HepG2 (cell line): ENCODE results near the gene ZNF79. TPM values are rescaled to one million over a fixed set of nuclear protein-coding genes. Genes with fewer than 3 reads are reported as not detected.

ENCODE experiments used
- ATAC-seq: fragments of 200-7000 bp; cut with Tn5 transposase; 3 replicates; pipeline ENCODE4 v1.9.1; 2020; ENCODE audit warnings: mild to moderate bottlenecking, moderate library complexity
- BruUV-seq: library from RNA; stranded (reverse); fragments of 400-500 nt; replicated peaks from 2 replicates; lab custom pipeline; 2021; lab: Mats Ljungman, UMichigan
- CTCF ChIA-PET: fragments of 300-600 bp; formaldehyde crosslinking; extraction: SDS; loops from one replicate; lab custom pipeline; 2021; ENCODE audit warnings: low total read pairs, inconsistent platforms, low intra/inter-chr PET ratio; lab: Yijun Ruan, JAX
- POLR2A ChIA-PET: fragments of 350-600 bp; sonication (Branson Sonifier 250); formaldehyde crosslinking; loops from one replicate; lab custom pipeline; 2020; ENCODE audit warnings: antibody characterized with exemption, inconsistent platforms; lab: Yijun Ruan, JAX
- DNase-seq: peaks from one replicate; pipeline ENCODE4 v3.0.0-alpha.2; 2015; ENCODE audit warnings: low spot score
- FAIRE-seq: peaks from 3 replicates; lab custom pipeline; 2011; peaks lifted over from hg19 to GRCh38; lab: Jason Lieb, UNC
- H2AFZ ChIP-seq: one replicate; pipeline ENCODE4 v1.6.1; 2011; ENCODE audit warnings: low read length, inconsistent platforms
- H3K27ac ChIP-seq: fragments of 300-600 bp; 3 replicates; pipeline ENCODE4 v1.8.0; 2011; ENCODE audit warnings: mixed run types, mild to moderate bottlenecking, mixed read lengths, low read length, inconsistent platforms; ENCODE audit not compliant: insufficient read depth; ENCODE audit errors: extremely low read length
- H3K27me3 ChIP-seq, 2 experiments: fragments of 200-600 bp in 1 of 2; 2 replicates in 1 of 2; 3 replicates in 1 of 2; pipeline versions ENCODE4 v1.6.0 to v1.8.0; 2011; ENCODE audit warnings: low read length in 2 of 2, mild to moderate bottlenecking in 2 of 2, moderate library complexity in 2 of 2, inconsistent platforms in 1 of 2; ENCODE audit not compliant: insufficient read depth in 2 of 2, control insufficient read depth in 1 of 2
- H3K36me3 ChIP-seq, 2 experiments: fragments of 200-600 bp in 1 of 2; replicated peaks in 1 of 2; 2 replicates in 1 of 2; 3 replicates in 1 of 2; pipeline versions ENCODE4 v1.5.1 to v1.8.0; 2011; ENCODE audit warnings: low read length in 2 of 2, inconsistent platforms in 1 of 2; ENCODE audit not compliant: insufficient read depth in 2 of 2, control insufficient read depth in 1 of 2
- H3K4me1 ChIP-seq: 2 replicates; pipeline ENCODE4 v1.5.1; 2012; ENCODE audit warnings: low read length, inconsistent platforms; ENCODE audit not compliant: insufficient read depth
- H3K4me2 ChIP-seq: 2 replicates; pipeline ENCODE4 v1.6.0; 2011; ENCODE audit warnings: low read depth, low read length, inconsistent platforms
- H3K4me3 ChIP-seq, 3 experiments: fragments of 200-600 bp in 1 of 3; sonication (generic), shearing (Covaris generic) in 1 of 3; replicated peaks in 1 of 3; 2 replicates each; pipeline ENCODE4 v1.5.1; 2011 to 2016; ENCODE audit warnings: low read length in 3 of 3, inconsistent platforms in 2 of 3, low read depth in 2 of 3, mild to moderate bottlenecking in 2 of 3, control low read depth in 1 of 3, mixed read lengths in 1 of 3; ENCODE audit not compliant: insufficient read depth in 1 of 3
- H3K79me2 ChIP-seq: one replicate; pipeline ENCODE4 v1.6.1; 2011; ENCODE audit warnings: low read length, inconsistent platforms; ENCODE audit not compliant: insufficient read depth
- H3K9ac ChIP-seq: 2 replicates; pipeline ENCODE4 v1.6.0; 2011; ENCODE audit warnings: mild to moderate bottlenecking, low read depth, low read length, inconsistent platforms; ENCODE audit not compliant: insufficient read depth
- H3K9me3 ChIP-seq: 2 replicates; pipeline ENCODE4 v1.5.1; 2012; ENCODE audit warnings: mild to moderate bottlenecking, low read length
- H4K20me1 ChIP-seq: 2 replicates; pipeline ENCODE4 v1.6.0; 2011; ENCODE audit warnings: inconsistent platforms, mild to moderate bottlenecking, low read length, moderate library complexity; ENCODE audit not compliant: insufficient read depth
- AHDC1 ChIP-seq: sonication (generic); formaldehyde crosslinking; IDR thresholded peaks from 2 replicates; pipeline ENCODE4 v1.5.1; 2020; ENCODE audit warnings: mild to moderate bottlenecking, missing genetic modification reagents, borderline replicate concordance
- HNF1B ChIP-seq: sonication (generic); formaldehyde crosslinking; IDR thresholded peaks from 2 replicates; pipeline ENCODE4 v1.5.1; 2020; ENCODE audit warnings: mild to moderate bottlenecking, moderate library complexity, missing genetic modification reagents
- ZBTB43 ChIP-seq: sonication (generic); formaldehyde crosslinking; conservative IDR thresholded peaks from 2 replicates; pipeline ENCODE4 v1.4.0; 2020; ENCODE audit warnings: missing genetic modification reagents
- ZNF263 ChIP-seq: sonication (generic); formaldehyde crosslinking; IDR thresholded peaks from 2 replicates; pipeline ENCODE4 v1.4.0; 2020; ENCODE audit warnings: missing genetic modification reagents
- ZNF724P ChIP-seq: sonication (generic); formaldehyde crosslinking; IDR thresholded peaks from 2 replicates; pipeline ENCODE4 v1.8.0; 2022; ENCODE audit warnings: missing genetic modification reagents, borderline replicate concordance
- WGBS: methylation state at CpG from one replicate; pipeline ENCODE4 v1.1.6; 2017; ENCODE audit warnings: low lambda C conversion rate; 5-methylcytosine and 5-hydroxymethylcytosine counted together
- in situ Hi-C: cut with HindIII; loops from 2 replicates; pipeline ENCODE4 v1.10.0; 2017; ENCODE audit warnings: low pct_unique_long_range_greater_than_20kb; ENCODE audit not compliant: extremely low pct_ligation_motif_present
- intact Hi-C: fragments of 100-400 bp; cut with micrococcal nuclease; formaldehyde crosslinking; loops from one replicate; pipeline ENCODE4 v1.10.0; 2022; ENCODE audit not compliant: unreplicated experiment
- polyA plus RNA-seq, 8 experiments: library from polyadenylated mRNA; depleted of rRNA in 3 of 8; stranded (reverse) in 7 of 8; unstranded in 1 of 8; fragments of >200 nt; fragmentation: Illumina TruSeq in 4 of 8; extraction: Trizol in 4 of 8; gene quantifications; 2 replicates each; pipeline versions ENCODE4 v1.2.1 to v1.2.3, GENCODE V29; 2011 to 2016; ENCODE audit warnings: low read depth in 4 of 8, missing spikeins in 1 of 8, mixed read lengths in 1 of 8; ENCODE audit not compliant: insufficient read depth in 1 of 8
- total RNA-seq, 5 experiments: library from RNA; depleted of rRNA; stranded (reverse); fragments of >200 nt; fragmentation: Illumina TruSeq; extraction: Trizol; gene quantifications; 2 replicates each; pipeline ENCODE4 v1.2.3, GENCODE V29; 2016; ENCODE audit warnings: low read depth in 1 of 5
- TF ChIP-seq, protein P1 (sequence below): sonication (generic); formaldehyde crosslinking; IDR thresholded peaks from 2 replicates; pipeline ENCODE4 v1.5.1; 2020; ENCODE audit warnings: mild to moderate bottlenecking, missing genetic modification reagents
- TF ChIP-seq, protein P2 (sequence below): sonication (generic); formaldehyde crosslinking; IDR thresholded peaks from 2 replicates; pipeline ENCODE4 v1.4.0; 2020; ENCODE audit warnings: missing genetic modification reagents
- TF ChIP-seq, protein P3 (sequence below): IDR thresholded peaks from 2 replicates; pipeline ENCODE4 v1.6.1; 2016

Gene ZNF79
- total and polyA plus RNA-seq, 2 of the 13 experiments (the other 11 are each of a cell fraction or from before 2014, with no cell fraction given): 3.7 to 8.1 TPM

DNA sequence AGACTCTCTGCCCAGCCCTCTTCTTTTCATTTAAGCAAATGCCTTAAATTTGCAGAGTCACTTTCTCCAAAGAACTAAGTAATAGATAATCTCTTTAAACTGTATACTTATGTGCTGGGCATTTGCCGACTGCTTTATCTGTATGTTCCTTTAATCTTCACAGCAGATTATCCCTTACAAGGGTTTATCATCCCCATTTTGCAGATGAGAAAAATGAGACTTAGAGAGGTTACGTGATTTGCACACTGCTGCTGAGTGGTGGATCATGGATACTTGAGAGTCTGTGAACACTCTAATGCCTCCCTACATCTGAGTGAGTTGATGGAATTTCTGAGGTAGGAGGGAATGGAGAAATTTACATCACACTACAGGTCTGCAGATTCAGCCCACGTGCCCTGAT is 4.2 kb downstream of the ZNF79 start:
- H3K27ac ChIP-seq: no peak overlapping the region
- DNase-seq: no peak
- no peaks in the 10 kb centered on the region for H3K9me3 ChIP-seq
- no peak overlapping the region for H3K4me2 ChIP-seq
- no peak for ATAC-seq
- ChIA-PET CTCF (no interaction called here), POLR2A (no interaction called here)
- no peak for FAIRE-seq
- H3K27me3 ChIP-seq: no peaks in the 10 kb centered on the region; a peak in 1 of 5 replicates
- TF ChIP-seq, protein P1, sequence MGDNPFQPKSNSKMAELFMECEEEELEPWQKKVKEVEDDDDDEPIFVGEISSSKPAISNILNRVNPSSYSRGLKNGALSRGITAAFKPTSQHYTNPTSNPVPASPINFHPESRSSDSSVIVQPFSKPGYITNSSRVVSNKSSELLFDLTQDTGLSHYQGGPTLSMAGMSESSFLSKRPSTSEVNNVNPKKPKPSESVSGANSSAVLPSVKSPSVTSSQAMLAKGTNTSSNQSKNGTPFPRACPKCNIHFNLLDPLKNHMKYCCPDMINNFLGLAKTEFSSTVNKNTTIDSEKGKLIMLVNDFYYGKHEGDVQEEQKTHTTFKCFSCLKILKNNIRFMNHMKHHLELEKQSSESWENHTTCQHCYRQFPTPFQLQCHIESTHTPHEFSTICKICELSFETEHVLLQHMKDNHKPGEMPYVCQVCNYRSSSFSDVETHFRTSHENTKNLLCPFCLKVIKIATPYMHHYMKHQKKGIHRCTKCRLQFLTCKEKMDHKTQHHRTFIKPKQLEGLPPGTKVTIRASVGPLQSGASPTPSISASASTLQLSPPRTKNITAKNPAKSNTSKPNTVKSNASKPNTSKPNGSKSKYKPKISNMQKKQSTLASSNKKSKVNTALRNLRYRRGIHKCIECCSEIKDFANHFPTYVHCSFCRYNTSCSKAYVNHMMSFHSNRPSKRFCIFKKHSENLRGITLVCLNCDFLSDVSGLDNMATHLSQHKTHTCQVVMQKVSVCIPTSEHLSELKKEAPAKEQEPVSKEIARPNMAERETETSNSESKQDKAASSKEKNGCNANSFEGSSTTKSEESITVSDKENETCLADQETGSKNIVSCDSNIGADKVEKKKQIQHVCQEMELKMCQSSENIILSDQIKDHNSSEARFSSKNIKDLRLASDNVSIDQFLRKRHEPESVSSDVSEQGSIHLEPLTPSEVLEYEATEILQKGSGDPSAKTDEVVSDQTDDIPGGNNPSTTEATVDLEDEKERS: no peak
- TF ChIP-seq ZBTB43 (CRISPR knock-in tag) (no peak), AHDC1 (no peak), ZNF724P (CRISPR knock-in tag) (no peak), ZNF263 (no peak), HNF1B (CRISPR knock-in tag) (no peak)
- TF ChIP-seq, protein P2, sequence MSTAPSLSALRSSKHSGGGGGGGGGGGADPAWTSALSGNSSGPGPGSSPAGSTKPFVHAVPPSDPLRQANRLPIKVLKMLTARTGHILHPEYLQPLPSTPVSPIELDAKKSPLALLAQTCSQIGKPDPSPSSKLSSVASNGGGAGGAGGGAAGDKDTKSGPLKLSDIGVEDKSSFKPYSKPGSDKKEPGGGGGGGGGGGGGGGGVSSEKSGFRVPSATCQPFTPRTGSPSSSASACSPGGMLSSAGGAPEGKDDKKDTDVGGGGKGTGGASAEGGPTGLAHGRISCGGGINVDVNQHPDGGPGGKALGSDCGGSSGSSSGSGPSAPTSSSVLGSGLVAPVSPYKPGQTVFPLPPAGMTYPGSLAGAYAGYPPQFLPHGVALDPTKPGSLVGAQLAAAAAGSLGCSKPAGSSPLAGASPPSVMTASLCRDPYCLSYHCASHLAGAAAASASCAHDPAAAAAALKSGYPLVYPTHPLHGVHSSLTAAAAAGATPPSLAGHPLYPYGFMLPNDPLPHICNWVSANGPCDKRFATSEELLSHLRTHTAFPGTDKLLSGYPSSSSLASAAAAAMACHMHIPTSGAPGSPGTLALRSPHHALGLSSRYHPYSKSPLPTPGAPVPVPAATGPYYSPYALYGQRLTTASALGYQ: no peak
- TF ChIP-seq, protein P3, sequence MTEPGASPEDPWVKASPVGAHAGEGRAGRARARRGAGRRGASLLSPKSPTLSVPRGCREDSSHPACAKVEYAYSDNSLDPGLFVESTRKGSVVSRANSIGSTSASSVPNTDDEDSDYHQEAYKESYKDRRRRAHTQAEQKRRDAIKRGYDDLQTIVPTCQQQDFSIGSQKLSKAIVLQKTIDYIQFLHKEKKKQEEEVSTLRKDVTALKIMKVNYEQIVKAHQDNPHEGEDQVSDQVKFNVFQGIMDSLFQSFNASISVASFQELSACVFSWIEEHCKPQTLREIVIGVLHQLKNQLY (CRISPR knock-in tag): no peak
- peaks cover 17% of the 10 kb centered on the region; the same call in 1 of the 2 replicates for H3K4me1 ChIP-seq
- intact Hi-C loops: no loop called here
- WGBS: 100% methylated on average over 3 of the region's 3 CpGs
- no TSS peak for BruUV-seq
- H2AFZ ChIP-seq: no peak overlapping the region
- H3K9ac ChIP-seq: no peak overlapping the region
- peaks cover 12 to 23% of the 10 kb centered on the region in 2 experiments; a peak in 4 of 5 replicates for H3K36me3 ChIP-seq
- in situ Hi-C loops: no loop called here
- no peaks in the 10 kb centered on the region for H4K20me1 ChIP-seq
- H3K79me2 ChIP-seq: peaks cover 38% of the 10 kb centered on the region
- H3K4me3 ChIP-seq: no peak overlapping the region
